Panc1 (cell line): ENCODE results near the gene FAM110C. TPM values are rescaled to one million over a fixed set of nuclear protein-coding genes. Genes with fewer than 3 reads are reported as not detected.

ENCODE experiments used
- ATAC-seq: fragments of 200-7000 bp; cut with Tn5 transposase; 2 replicates; pipeline ENCODE4 v1.9.1; 2020; ENCODE audit warnings: mild to moderate bottlenecking, moderate library complexity
- BruUV-seq: library from RNA; stranded (reverse); fragments of 400-500 nt; replicated peaks from 2 replicates; lab custom pipeline; 2021; lab: Mats Ljungman, UMichigan
- CTCF ChIA-PET: fragments of 300-600 bp; sonication (Branson Sonifier 250); formaldehyde crosslinking; loops from one replicate; lab custom pipeline; 2022; ENCODE audit warnings: antibody characterized with exemption; lab: Charles Lee
- POLR2A ChIA-PET: fragments of 300-600 bp; sonication (Branson Sonifier 250); formaldehyde crosslinking; loops from one replicate; lab custom pipeline; 2022; ENCODE audit warnings: antibody characterized with exemption; lab: Charles Lee
- DNase-seq: peaks from one replicate; pipeline ENCODE4 v3.0.0-alpha.2; 2010; ENCODE audit warnings: low read depth, low spot score
- H3K27ac ChIP-seq: 2 replicates; pipeline ENCODE4 v1.5.1; 2011; ENCODE audit warnings: mild to moderate bottlenecking, low read length, inconsistent platforms
- H3K27me3 ChIP-seq: fragments of 200-500 bp; sonication (Bioruptor generic); 2 replicates; pipeline ENCODE4 v1.6.0; 2014; ENCODE audit warnings: low read length, inconsistent platforms; ENCODE audit not compliant: control insufficient read depth, insufficient read depth
- H3K36me3 ChIP-seq: fragments of 200-500 bp; sonication (Bioruptor generic); 2 replicates; pipeline ENCODE4 v1.5.1; 2014; ENCODE audit warnings: inconsistent platforms, mild to moderate bottlenecking, low read length, moderate library complexity; ENCODE audit not compliant: control insufficient read depth, insufficient read depth
- H3K4me1 ChIP-seq: 2 replicates; pipeline ENCODE4 v1.5.1; 2011; ENCODE audit warnings: inconsistent platforms, mild to moderate bottlenecking, low read length, moderate library complexity; ENCODE audit not compliant: control insufficient read depth, insufficient read depth
- H3K4me3 ChIP-seq, 2 experiments: 2 replicates each; pipeline ENCODE4 v1.5.1; 2011 to 2012; ENCODE audit warnings: low read depth in 2 of 2, low read length in 2 of 2, mild to moderate bottlenecking in 2 of 2, inconsistent platforms in 1 of 2, moderate library complexity in 1 of 2
- H3K9me3 ChIP-seq: fragments of 200-500 bp; sonication (Bioruptor generic); 2 replicates; pipeline ENCODE4 v1.5.1; 2014; ENCODE audit warnings: low read depth, mild to moderate bottlenecking, inconsistent platforms, low read length, moderate library complexity; ENCODE audit not compliant: control insufficient read depth, insufficient read depth
- CTCF ChIP-seq: fragments of 450-650 bp; IDR thresholded peaks from 2 replicates; pipeline ENCODE4 v1.5.1; 2017; ENCODE audit warnings: mild to moderate bottlenecking
- POLR2AphosphoS5 ChIP-seq: IDR thresholded peaks from 2 replicates; pipeline ENCODE4 v1.6.1; 2012; ENCODE audit warnings: mild to moderate bottlenecking, low read depth, low read length, moderate library complexity
- REST ChIP-seq, 2 experiments: IDR thresholded peaks; 2 replicates each; pipeline ENCODE4 v1.6.1; 2011 to 2012; ENCODE audit warnings: low read depth in 2 of 2, control low read depth in 1 of 2, low read length in 1 of 2, mild to moderate bottlenecking in 1 of 2, moderate library complexity in 1 of 2; ENCODE audit not compliant: insufficient read depth in 1 of 2
- SIN3A ChIP-seq: IDR thresholded peaks from 2 replicates; pipeline ENCODE4 v1.6.1; 2012; ENCODE audit warnings: low read depth, mild to moderate bottlenecking, low read length, moderate library complexity, borderline replicate concordance; ENCODE audit not compliant: insufficient read depth
- TCF7L2 ChIP-seq: IDR thresholded peaks from 2 replicates; pipeline ENCODE4 v1.6.1; 2011; ENCODE audit warnings: mild to moderate bottlenecking, low read depth, low read length, inconsistent platforms
- in situ Hi-C: cut with HindIII; loops from 2 replicates; pipeline ENCODE4 v1.10.0; 2016; ENCODE audit warnings: low sequenced_read_pairs, low pct_unique_long_range_greater_than_20kb
- intact Hi-C: fragments of 100-400 bp; cut with micrococcal nuclease; formaldehyde crosslinking; loops from one replicate; pipeline ENCODE4 v1.10.0; 2022; ENCODE audit not compliant: unreplicated experiment
- total RNA-seq: library from RNA; stranded (reverse); gene quantifications from one replicate; pipeline ENCODE4 v1.2.1, GENCODE V29; 2021; ENCODE audit not compliant: unreplicated experiment

Gene FAM110C
- total RNA-seq, 1 experiment from 2014 or later, result 0.13 TPM

- H3K27me3 ChIP-seq, result no peaks in the 10 kb centered on the region
- no peak overlapping the region for H3K4me3 ChIP-seq
- TF ChIP-seq POLR2AphosphoS5 (no peak), SIN3A (no peak), REST (IDR thresholded peaks at IDR 0.05; ENCODE audit: insufficient read depth in 1 of 2, low read depth in 2 of 2, low read length in 1 of 2) (no peak), TCF7L2 (no peak), CTCF (no peak)
- no peaks in the 10 kb centered on the region for H3K36me3 ChIP-seq
- H3K27ac ChIP-seq, result no peak overlapping the region
- no peaks in the 10 kb centered on the region for H3K4me1 ChIP-seq
- ChIA-PET POLR2A (no interaction called here), CTCF (no interaction called here)
- no TSS peak for BruUV-seq
- no peaks in the 10 kb centered on the region for H3K9me3 ChIP-seq
- DNase-seq (no peak), ATAC-seq (no peak)
- in situ Hi-C loops, result no loop called here
- intact Hi-C loops, result no loop called here
These were observed 18.8 kb upstream of the FAM110C start for GRCh38 chr2:65121-65520.

- H3K27me3 ChIP-seq, result no peaks in the 10 kb centered on the region
- no peak overlapping the region for H3K27ac ChIP-seq
- DNase-seq (no peak), ATAC-seq (no peak)
- no peaks in the 10 kb centered on the region for H3K36me3 ChIP-seq
- intact Hi-C loops, result no loop called here
- no peaks in the 10 kb centered on the region for H3K9me3 ChIP-seq
- no TSS peak for BruUV-seq
- H3K4me1 ChIP-seq, result no peaks in the 10 kb centered on the region
- TF ChIP-seq TCF7L2 (no peak), POLR2AphosphoS5 (no peak), CTCF (no peak), SIN3A (no peak), REST (IDR thresholded peaks at IDR 0.05; ENCODE audit: insufficient read depth in 1 of 2, low read depth in 2 of 2, low read length in 1 of 2) (no peak)
- in situ Hi-C loops, result no loop called here
- no peak overlapping the region for H3K4me3 ChIP-seq
- ChIA-PET POLR2A (no interaction called here), CTCF (no interaction called here)
These were observed 9.5 kb upstream of the FAM110C start for GRCh38 chr2:55587-56448.
